Sigmoid colon (tissue), 4 donors: ENCODE data around the gene KDELR3.

Experiments used
- CTCF ChIP-seq, 4 experiments: fragments of 450-650 bp in 3 of 4; fragments of 200-600 bp in 1 of 4; IDR thresholded peaks; one replicate each; pipeline ENCODE4 v1.5.1; 2016 to 2019; ENCODE audit warnings: antibody characterized with exemption in 4 of 4, mild to moderate bottlenecking in 3 of 4, moderate library complexity in 2 of 4
- EP300 ChIP-seq, 4 donors: sonication (generic); formaldehyde crosslinking; IDR thresholded peaks; one replicate each; pipeline ENCODE4 v1.6.1; 2017; ENCODE audit warnings: antibody characterized with exemption in 4 of 4
- POLR2A ChIP-seq, 2 donors: fragments of 450-650 bp; IDR thresholded peaks; one replicate each; pipeline ENCODE4 v1.6.1; 2016; ENCODE audit warnings: antibody characterized with exemption in 2 of 2, mild to moderate bottlenecking in 2 of 2, moderate library complexity in 2 of 2
- POLR2AphosphoS5 ChIP-seq, 4 donors: sonication (generic); formaldehyde crosslinking; IDR thresholded peaks; one replicate each; pipeline ENCODE4 v1.6.1; 2017; ENCODE audit warnings: antibody characterized with exemption in 4 of 4

GRCh38 chr22:38460426-38460840 is 7.5 kb upstream of the KDELR3 start:
- no peak for TF ChIP-seq CTCF (IDR thresholded peaks at IDR 0.05)
- TF ChIP-seq EP300 (IDR thresholded peaks at IDR 0.05) = no peak
- no peak for TF ChIP-seq POLR2AphosphoS5 (IDR thresholded peaks at IDR 0.05)
- TF ChIP-seq POLR2A (IDR thresholded peaks at IDR 0.05) = no peak
